ENCODE data around the gene BARX1. TPM values are rescaled to one million over a fixed set of nuclear protein-coding genes. Genes with fewer than 3 reads are reported as not detected.

BARX1 gene
- total and polyA plus RNA-seq, 9 of the 15 experiments (the other 6 are each of a cell fraction or from before 2014, with no cell fraction given), result 0.11 to 0.14 TPM; not detected in 7

DNA sequence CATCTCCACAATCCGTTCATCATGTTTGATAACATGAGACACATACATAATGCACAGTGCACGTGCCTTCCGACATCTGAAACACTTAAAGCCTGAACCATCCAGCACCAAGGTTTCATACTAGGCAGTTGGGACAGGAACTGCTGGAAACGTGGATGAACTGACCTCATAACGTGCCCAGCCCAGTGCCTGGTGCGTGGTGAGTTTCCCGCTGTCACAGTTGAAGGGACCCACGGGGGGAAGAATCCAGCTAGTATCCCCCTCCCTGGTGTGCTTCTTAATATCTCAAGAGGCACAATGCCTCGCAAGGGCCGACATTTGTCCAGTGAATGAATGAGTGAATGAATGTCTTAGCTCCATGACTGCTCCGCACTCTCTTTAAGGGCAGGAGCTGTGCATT, 23.2 kb downstream of the BARX1 start (continued):
- TF ChIP-seq, protein P1, sequence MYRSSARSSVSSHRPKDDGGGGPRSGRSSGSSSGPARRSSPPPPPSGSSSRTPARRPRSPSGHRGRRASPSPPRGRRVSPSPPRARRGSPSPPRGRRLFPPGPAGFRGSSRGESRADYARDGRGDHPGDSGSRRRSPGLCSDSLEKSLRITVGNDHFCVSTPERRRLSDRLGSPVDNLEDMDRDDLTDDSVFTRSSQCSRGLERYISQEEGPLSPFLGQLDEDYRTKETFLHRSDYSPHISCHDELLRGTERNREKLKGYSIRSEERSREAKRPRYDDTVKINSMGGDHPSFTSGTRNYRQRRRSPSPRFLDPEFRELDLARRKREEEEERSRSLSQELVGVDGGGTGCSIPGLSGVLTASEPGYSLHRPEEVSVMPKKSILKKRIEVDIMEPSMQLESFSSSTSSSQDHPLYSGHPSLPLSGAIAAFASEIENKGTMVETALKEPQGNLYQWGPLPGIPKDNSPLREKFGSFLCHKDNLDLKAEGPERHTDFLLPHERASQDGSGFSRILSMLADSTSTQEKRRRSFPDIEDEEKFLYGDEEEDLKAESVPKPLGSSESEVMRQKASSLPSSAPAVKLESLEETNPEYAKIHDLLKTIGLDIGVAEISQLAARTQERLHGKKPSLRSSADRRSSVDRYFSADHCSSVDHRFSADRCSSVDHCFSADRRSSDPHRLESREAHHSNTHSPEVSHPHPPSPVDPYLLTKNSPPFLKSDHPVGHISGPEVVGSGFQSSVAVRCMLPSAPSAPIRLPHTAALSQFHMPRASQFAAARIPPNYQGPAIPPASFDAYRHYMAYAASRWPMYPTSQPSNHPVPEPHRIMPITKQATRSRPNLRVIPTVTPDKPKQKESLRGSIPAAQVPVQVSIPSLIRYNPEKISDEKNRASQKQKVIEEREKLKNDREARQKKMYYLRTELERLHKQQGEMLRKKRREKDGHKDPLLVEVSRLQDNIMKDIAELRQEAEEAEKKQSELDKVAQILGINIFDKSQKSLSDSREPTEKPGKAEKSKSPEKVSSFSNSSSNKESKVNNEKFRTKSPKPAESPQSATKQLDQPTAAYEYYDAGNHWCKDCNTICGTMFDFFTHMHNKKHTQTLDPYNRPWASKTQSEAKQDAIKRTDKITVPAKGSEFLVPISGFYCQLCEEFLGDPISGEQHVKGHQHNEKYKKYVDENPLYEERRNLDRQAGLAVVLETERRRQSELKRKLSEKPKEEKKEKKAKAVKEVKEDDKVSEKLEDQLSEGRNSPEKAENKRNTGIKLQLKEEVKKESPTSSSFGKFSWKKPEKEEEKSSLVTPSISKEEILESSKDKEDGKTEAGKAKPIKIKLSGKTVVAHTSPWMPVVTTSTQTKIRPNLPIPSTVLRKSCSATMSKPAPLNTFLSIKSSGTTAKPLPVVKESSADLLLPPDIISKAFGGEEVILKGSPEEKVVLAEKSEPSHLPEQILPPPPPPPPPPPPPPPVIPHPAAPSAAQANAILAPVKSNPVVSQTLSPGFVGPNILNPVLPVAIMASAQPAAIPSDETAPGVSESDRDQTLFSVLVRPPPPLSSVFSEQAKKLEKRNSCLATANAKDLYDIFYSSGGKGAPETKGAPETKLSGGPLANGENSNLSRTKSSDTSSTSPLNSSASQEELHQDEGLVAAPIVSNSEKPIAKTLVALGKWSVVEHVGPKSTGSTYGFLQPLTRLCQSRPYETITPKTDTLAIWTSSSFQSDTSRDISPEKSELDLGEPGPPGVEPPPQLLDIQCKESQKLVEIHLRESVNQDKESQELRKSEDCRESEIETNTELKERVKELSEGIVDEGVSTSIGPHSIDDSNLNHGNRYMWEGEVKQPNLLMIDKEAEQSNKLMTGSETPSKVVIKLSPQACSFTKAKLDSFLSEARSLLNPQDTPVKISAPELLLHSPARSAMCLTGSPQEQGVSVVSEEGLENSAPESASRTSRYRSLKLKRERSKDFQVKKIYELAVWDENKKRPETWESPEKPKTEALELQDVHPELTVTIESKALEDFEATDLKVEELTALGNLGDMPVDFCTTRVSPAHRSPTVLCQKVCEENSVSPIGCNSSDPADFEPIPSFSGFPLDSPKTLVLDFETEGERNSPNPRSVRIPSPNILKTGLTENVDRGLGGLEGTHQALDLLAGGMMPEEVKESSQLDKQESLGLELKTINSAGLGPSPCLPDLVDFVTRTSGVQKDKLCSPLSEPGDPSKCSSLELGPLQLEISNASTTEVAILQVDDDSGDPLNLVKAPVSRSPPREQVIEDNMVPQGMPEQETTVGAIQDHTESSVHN (IDR thresholded peaks at IDR 0.05; ENCODE audit: borderline replicate concordance in 1 of 2, low read depth in 1 of 2), result no peak
- TF ChIP-seq GATA2 (CRISPR knock-in tag; IDR thresholded peaks at IDR 0.05) (no peak), POLR2AphosphoS2 (IDR thresholded peaks at IDR 0.05; ENCODE audit: low read length) (no peak), MTA1 (IDR thresholded peaks at IDR 0.05; ENCODE audit: borderline replicate concordance) (no peak), ZNF3 (CRISPR knock-in tag; IDR thresholded peaks at IDR 0.05) (no peak), NELFE (IDR thresholded peaks at IDR 0.05; ENCODE audit: insufficient read depth, insufficient read length) (no peak), RFX1 (IDR thresholded peaks at IDR 0.05) (no peak), ZBTB7A (IDR thresholded peaks at IDR 0.05; ENCODE audit: borderline replicate concordance, control insufficient read depth, low read depth, low read length) (no peak), E2F3 (CRISPR knock-in tag; IDR thresholded peaks at IDR 0.05) (no peak)
- TF ChIP-seq, protein P2, sequence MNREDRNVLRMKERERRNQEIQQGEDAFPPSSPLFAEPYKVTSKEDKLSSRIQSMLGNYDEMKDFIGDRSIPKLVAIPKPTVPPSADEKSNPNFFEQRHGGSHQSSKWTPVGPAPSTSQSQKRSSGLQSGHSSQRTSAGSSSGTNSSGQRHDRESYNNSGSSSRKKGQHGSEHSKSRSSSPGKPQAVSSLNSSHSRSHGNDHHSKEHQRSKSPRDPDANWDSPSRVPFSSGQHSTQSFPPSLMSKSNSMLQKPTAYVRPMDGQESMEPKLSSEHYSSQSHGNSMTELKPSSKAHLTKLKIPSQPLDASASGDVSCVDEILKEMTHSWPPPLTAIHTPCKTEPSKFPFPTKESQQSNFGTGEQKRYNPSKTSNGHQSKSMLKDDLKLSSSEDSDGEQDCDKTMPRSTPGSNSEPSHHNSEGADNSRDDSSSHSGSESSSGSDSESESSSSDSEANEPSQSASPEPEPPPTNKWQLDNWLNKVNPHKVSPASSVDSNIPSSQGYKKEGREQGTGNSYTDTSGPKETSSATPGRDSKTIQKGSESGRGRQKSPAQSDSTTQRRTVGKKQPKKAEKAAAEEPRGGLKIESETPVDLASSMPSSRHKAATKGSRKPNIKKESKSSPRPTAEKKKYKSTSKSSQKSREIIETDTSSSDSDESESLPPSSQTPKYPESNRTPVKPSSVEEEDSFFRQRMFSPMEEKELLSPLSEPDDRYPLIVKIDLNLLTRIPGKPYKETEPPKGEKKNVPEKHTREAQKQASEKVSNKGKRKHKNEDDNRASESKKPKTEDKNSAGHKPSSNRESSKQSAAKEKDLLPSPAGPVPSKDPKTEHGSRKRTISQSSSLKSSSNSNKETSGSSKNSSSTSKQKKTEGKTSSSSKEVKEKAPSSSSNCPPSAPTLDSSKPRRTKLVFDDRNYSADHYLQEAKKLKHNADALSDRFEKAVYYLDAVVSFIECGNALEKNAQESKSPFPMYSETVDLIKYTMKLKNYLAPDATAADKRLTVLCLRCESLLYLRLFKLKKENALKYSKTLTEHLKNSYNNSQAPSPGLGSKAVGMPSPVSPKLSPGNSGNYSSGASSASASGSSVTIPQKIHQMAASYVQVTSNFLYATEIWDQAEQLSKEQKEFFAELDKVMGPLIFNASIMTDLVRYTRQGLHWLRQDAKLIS (CRISPR knock-in tag; IDR thresholded peaks at IDR 0.05), result no peak
- TF ChIP-seq, protein P3, sequence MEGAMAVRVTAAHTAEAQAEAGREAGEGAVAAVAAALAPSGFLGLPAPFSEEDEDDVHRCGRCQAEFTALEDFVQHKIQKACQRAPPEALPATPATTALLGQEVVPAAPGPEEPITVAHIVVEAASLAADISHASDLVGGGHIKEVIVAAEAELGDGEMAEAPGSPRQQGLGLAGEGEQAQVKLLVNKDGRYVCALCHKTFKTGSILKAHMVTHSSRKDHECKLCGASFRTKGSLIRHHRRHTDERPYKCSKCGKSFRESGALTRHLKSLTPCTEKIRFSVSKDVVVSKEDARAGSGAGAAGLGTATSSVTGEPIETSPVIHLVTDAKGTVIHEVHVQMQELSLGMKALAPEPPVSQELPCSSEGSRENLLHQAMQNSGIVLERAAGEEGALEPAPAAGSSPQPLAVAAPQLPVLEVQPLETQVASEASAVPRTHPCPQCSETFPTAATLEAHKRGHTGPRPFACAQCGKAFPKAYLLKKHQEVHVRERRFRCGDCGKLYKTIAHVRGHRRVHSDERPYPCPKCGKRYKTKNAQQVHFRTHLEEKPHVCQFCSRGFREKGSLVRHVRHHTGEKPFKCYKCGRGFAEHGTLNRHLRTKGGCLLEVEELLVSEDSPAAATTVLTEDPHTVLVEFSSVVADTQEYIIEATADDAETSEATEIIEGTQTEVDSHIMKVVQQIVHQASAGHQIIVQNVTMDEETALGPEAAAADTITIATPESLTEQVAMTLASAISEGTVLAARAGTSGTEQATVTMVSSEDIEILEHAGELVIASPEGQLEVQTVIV (CRISPR knock-in tag; IDR thresholded peaks at IDR 0.05; ENCODE audit: borderline replicate concordance), result no peak
- TF ChIP-seq, protein P4, sequence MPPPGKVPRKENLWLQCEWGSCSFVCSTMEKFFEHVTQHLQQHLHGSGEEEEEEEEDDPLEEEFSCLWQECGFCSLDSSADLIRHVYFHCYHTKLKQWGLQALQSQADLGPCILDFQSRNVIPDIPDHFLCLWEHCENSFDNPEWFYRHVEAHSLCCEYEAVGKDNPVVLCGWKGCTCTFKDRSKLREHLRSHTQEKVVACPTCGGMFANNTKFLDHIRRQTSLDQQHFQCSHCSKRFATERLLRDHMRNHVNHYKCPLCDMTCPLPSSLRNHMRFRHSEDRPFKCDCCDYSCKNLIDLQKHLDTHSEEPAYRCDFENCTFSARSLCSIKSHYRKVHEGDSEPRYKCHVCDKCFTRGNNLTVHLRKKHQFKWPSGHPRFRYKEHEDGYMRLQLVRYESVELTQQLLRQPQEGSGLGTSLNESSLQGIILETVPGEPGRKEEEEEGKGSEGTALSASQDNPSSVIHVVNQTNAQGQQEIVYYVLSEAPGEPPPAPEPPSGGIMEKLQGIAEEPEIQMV (tag; conservative IDR thresholded peaks at IDR 0.05; ENCODE audit: low read depth), result no peak
